ENCODE data around the gene MBD3L1.

DNA sequence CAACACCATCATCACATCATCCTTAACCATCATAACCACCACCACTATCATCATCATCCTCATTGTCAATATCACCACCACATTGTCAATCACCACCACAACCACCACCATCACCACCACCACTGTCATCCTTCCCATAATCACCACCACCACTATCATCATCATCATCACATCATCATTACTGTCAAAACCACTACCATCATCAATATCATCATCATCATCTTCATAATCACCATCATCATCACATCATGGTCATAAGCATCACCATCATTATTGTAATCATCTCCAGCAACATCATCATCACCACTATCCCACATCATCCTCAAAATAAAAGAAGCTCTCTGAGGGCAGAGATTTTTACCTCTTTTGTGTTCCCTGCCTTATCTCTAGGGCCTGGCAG is 52.2 kb downstream of the MBD3L1 start:
- TF ChIP-seq SP1 (IDR thresholded peaks at IDR 0.05) (no peak), FOXK2 (IDR thresholded peaks at IDR 0.05) (no peak), FOXM1 (IDR thresholded peaks at IDR 0.05; ENCODE audit: borderline replicate concordance) (no peak), CTBP1 (IDR thresholded peaks at IDR 0.05; ENCODE audit: borderline replicate concordance) (no peak), LEF1 (IDR thresholded peaks at IDR 0.05; ENCODE audit: borderline replicate concordance) (no peak), FOXA1 (IDR thresholded peaks at IDR 0.05) (no peak), NFRKB (IDR thresholded peaks at IDR 0.05) (no peak)
